ENCODE measurements around the gene TAP1.

TAP1 gene, protein sequence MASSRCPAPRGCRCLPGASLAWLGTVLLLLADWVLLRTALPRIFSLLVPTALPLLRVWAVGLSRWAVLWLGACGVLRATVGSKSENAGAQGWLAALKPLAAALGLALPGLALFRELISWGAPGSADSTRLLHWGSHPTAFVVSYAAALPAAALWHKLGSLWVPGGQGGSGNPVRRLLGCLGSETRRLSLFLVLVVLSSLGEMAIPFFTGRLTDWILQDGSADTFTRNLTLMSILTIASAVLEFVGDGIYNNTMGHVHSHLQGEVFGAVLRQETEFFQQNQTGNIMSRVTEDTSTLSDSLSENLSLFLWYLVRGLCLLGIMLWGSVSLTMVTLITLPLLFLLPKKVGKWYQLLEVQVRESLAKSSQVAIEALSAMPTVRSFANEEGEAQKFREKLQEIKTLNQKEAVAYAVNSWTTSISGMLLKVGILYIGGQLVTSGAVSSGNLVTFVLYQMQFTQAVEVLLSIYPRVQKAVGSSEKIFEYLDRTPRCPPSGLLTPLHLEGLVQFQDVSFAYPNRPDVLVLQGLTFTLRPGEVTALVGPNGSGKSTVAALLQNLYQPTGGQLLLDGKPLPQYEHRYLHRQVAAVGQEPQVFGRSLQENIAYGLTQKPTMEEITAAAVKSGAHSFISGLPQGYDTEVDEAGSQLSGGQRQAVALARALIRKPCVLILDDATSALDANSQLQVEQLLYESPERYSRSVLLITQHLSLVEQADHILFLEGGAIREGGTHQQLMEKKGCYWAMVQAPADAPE

DNA sequence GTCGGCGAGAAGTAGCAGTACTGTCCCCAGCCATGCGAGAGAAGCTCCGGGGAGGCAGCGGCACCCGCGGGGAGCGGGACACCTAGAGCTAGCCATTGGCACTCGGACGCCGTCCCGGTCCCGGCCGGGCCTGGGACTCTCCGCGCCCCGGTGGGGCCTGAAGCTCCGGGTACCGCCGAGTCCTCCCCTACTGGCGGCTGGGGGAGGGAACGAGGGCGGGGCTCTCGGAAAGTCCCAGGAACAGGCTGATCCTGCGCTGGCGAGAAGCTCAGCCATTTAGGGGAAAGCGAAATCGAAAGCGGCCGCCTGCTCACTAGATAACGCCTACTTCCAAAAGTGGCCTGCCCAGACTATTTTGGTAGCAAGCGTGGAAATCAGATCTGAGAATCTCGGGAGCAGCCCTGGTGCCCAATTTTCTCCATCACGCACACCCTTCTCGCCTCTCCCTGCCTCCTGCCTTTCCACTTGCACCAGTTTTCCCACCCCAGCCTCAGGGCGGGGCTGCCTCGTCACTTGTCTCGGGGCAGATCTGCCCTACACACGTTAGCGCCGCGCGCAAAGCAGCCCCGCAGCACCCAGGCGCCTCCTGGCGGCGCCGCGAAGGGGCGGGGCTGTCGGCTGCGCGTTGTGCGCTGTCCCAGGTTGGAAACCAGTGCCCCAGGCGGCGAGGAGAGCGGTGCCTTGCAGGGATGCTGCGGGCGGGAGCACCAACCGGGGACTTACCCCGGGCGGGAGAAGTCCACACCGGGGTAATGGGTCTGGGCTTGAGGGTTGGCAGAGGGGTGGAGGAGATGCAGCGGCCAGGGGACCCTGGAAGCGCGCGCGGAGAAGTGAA, at the start of gene TAP1, which contains the start of gene PSMB9:
Gene TAP1 (minus strand): TSS at position 164 of the 835 bp plus-strand sequence. CDS start 68 bp downstream, at position 96.
Gene PSMB9 (plus strand): TSS at position 652 of the 835 bp plus-strand sequence. CDS start 38 bp downstream, at position 690.
- Histone ChIP-seq H3K4me1 (peaks cover 0 to 21% (median 14%) of the 10 kb centered on the region in 4 donors), H3K4me3 (peak within 1 kb of the TSS; percentile 78 to 86), H3K36me3 (peaks cover 16 to 32% (median 23%) of the 10 kb centered on the region in 3 donors), H3K27me3 (no peaks in the 10 kb centered on the region), H3K27ac (peak within 1 kb of the TSS; percentile 92 to 96), H3K9me3 (no peaks in the 10 kb centered on the region)
- TF ChIP-seq, protein P1, sequence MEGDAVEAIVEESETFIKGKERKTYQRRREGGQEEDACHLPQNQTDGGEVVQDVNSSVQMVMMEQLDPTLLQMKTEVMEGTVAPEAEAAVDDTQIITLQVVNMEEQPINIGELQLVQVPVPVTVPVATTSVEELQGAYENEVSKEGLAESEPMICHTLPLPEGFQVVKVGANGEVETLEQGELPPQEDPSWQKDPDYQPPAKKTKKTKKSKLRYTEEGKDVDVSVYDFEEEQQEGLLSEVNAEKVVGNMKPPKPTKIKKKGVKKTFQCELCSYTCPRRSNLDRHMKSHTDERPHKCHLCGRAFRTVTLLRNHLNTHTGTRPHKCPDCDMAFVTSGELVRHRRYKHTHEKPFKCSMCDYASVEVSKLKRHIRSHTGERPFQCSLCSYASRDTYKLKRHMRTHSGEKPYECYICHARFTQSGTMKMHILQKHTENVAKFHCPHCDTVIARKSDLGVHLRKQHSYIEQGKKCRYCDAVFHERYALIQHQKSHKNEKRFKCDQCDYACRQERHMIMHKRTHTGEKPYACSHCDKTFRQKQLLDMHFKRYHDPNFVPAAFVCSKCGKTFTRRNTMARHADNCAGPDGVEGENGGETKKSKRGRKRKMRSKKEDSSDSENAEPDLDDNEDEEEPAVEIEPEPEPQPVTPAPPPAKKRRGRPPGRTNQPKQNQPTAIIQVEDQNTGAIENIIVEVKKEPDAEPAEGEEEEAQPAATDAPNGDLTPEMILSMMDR (IDR thresholded peaks at IDR 0.05) = peak; percentile 75 to 76
- peak; percentile 97 to 98 for DNase-seq
- intact Hi-C loops (cut with DNase I; ENCODE audit: low total_unique reads) = loop anchor here (2.0 kb wide), 1 partner anchor 15 kb away; the partner anchor contains the start of gene TAP2

- H3K27me3 ChIP-seq = no peaks in the 10 kb centered on the region
- peak overlapping the region; percentile 78 to 82 for H3K27ac ChIP-seq
- peaks cover 0 to 17% (median 8%) of the 10 kb centered on the region in 4 donors for H3K4me1 ChIP-seq
- H3K36me3 ChIP-seq = no peaks in the 10 kb centered on the region
- H3K4me3 ChIP-seq = peak overlapping the region; percentile 61 to 68
- intact Hi-C loops (cut with DNase I; ENCODE audit: low total_unique reads) = loop anchor here (5.0 kb wide), 1 partner anchor 307 kb away; the partner anchor contains the start of genes HSD17B8, RXRB and SLC39A7
- no peaks in the 10 kb centered on the region for H3K9me3 ChIP-seq
- TF ChIP-seq, protein P1 (IDR thresholded peaks at IDR 0.05) = no peak
- DNase-seq = no peak
Measured at GRCh38 chr6:32895006-32895345, 41.5 kb upstream of the TAP1 start.

- H3K4me1 ChIP-seq = peaks cover 0 to 17% (median 8%) of the 10 kb centered on the region in 4 donors
Measured at GRCh38 chr6:32894085-32895005, 40.8 kb upstream of the TAP1 start.

DNA sequence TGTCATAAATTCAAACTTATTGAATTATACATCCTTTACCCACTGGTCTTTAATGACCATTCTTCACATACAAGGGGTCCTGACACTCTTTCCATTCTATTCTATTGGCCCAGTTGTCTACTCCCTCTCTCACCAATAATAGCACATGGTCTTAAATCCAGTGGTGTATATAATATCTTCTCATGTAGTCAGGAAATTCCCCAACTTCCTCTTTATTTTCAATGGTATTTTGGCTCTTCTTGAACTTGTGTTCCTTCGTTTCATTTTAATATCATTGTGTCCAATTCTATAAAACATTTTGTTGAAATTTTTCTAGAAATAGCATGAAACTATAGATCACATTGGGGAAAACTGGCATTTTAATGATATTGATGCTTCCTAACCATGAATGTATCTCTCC, 37.3 kb upstream of the TAP1 start:
- no peak for DNase-seq
- Histone ChIP-seq H3K27me3 (no peaks in the 10 kb centered on the region), H3K9me3 (no peaks in the 10 kb centered on the region), H3K36me3 (no peaks in the 10 kb centered on the region), H3K4me3 (no peak overlapping the region), H3K27ac (no peak overlapping the region), H3K4me1 (peaks cover 0 to 9% (median 8%) of the 10 kb centered on the region in 4 donors)
- intact Hi-C loops (cut with DNase I; ENCODE audit: low total_unique reads) = no loop called here
- TF ChIP-seq, protein P1 (IDR thresholded peaks at IDR 0.05) = no peak

More at GRCh38 chr6:32894085-32895005, 40.8 kb upstream of the TAP1 start:
- H3K27me3 ChIP-seq = no peaks in the 10 kb centered on the region
- peak overlapping the region; percentile 61 to 68 for H3K4me3 ChIP-seq
- intact Hi-C loops (cut with DNase I; ENCODE audit: low total_unique reads) = loop anchor here (5.0 kb wide), 1 partner anchor 308 kb away; the partner anchor contains the start of genes HSD17B8, RXRB and SLC39A7
- peak; percentile 91 to 95 for DNase-seq
- H3K27ac ChIP-seq = peak overlapping the region; percentile 78 to 82
- H3K36me3 ChIP-seq = no peaks in the 10 kb centered on the region
- H3K9me3 ChIP-seq = no peaks in the 10 kb centered on the region
- TF ChIP-seq, protein P1 (IDR thresholded peaks at IDR 0.05) = peak in 1 of 2 experiments; percentile 7

Measured in tibial artery (tissue), 4 donors.